HepG2 (cell line): ENCODE results near the gene DPYD. TPM values are rescaled to one million over a fixed set of nuclear protein-coding genes. Genes with fewer than 3 reads are reported as not detected.

ENCODE experiments used
- ATAC-seq: fragments of 200-7000 bp; cut with Tn5 transposase; 3 replicates; pipeline ENCODE4 v1.9.1; 2020; ENCODE audit warnings: mild to moderate bottlenecking, moderate library complexity
- BruUV-seq: library from RNA; stranded (reverse); fragments of 400-500 nt; replicated peaks from 2 replicates; lab custom pipeline; 2021; lab: Mats Ljungman, UMichigan
- CTCF ChIA-PET: fragments of 300-600 bp; formaldehyde crosslinking; extraction: SDS; loops from one replicate; lab custom pipeline; 2021; ENCODE audit warnings: low total read pairs, inconsistent platforms, low intra/inter-chr PET ratio; lab: Yijun Ruan, JAX
- POLR2A ChIA-PET: fragments of 350-600 bp; sonication (Branson Sonifier 250); formaldehyde crosslinking; loops from one replicate; lab custom pipeline; 2020; ENCODE audit warnings: antibody characterized with exemption, inconsistent platforms; lab: Yijun Ruan, JAX
- DNase-seq: peaks from one replicate; pipeline ENCODE4 v3.0.0-alpha.2; 2015; ENCODE audit warnings: low spot score
- FAIRE-seq: peaks from 3 replicates; lab custom pipeline; 2011; peaks lifted over from hg19 to GRCh38; lab: Jason Lieb, UNC
- H2AFZ ChIP-seq: one replicate; pipeline ENCODE4 v1.6.1; 2011; ENCODE audit warnings: low read length, inconsistent platforms
- H3K27ac ChIP-seq: fragments of 300-600 bp; 3 replicates; pipeline ENCODE4 v1.8.0; 2011; ENCODE audit warnings: mixed run types, mild to moderate bottlenecking, mixed read lengths, low read length, inconsistent platforms; ENCODE audit not compliant: insufficient read depth; ENCODE audit errors: extremely low read length
- H3K27me3 ChIP-seq, 2 experiments: fragments of 200-600 bp in 1 of 2; 2 replicates in 1 of 2; 3 replicates in 1 of 2; pipeline versions ENCODE4 v1.6.0 to v1.8.0; 2011; ENCODE audit warnings: low read length in 2 of 2, mild to moderate bottlenecking in 2 of 2, moderate library complexity in 2 of 2, inconsistent platforms in 1 of 2; ENCODE audit not compliant: insufficient read depth in 2 of 2, control insufficient read depth in 1 of 2
- H3K36me3 ChIP-seq, 2 experiments: fragments of 200-600 bp in 1 of 2; replicated peaks in 1 of 2; 2 replicates in 1 of 2; 3 replicates in 1 of 2; pipeline versions ENCODE4 v1.5.1 to v1.8.0; 2011; ENCODE audit warnings: low read length in 2 of 2, inconsistent platforms in 1 of 2; ENCODE audit not compliant: insufficient read depth in 2 of 2, control insufficient read depth in 1 of 2
- H3K4me1 ChIP-seq: 2 replicates; pipeline ENCODE4 v1.5.1; 2012; ENCODE audit warnings: low read length, inconsistent platforms; ENCODE audit not compliant: insufficient read depth
- H3K4me2 ChIP-seq: 2 replicates; pipeline ENCODE4 v1.6.0; 2011; ENCODE audit warnings: low read depth, low read length, inconsistent platforms
- H3K4me3 ChIP-seq, 3 experiments: fragments of 200-600 bp in 1 of 3; sonication (generic), shearing (Covaris generic) in 1 of 3; replicated peaks in 1 of 3; 2 replicates each; pipeline ENCODE4 v1.5.1; 2011 to 2016; ENCODE audit warnings: low read length in 3 of 3, inconsistent platforms in 2 of 3, low read depth in 2 of 3, mild to moderate bottlenecking in 2 of 3, control low read depth in 1 of 3, mixed read lengths in 1 of 3; ENCODE audit not compliant: insufficient read depth in 1 of 3
- H3K79me2 ChIP-seq: one replicate; pipeline ENCODE4 v1.6.1; 2011; ENCODE audit warnings: low read length, inconsistent platforms; ENCODE audit not compliant: insufficient read depth
- H3K9ac ChIP-seq: 2 replicates; pipeline ENCODE4 v1.6.0; 2011; ENCODE audit warnings: mild to moderate bottlenecking, low read depth, low read length, inconsistent platforms; ENCODE audit not compliant: insufficient read depth
- H3K9me3 ChIP-seq: 2 replicates; pipeline ENCODE4 v1.5.1; 2012; ENCODE audit warnings: mild to moderate bottlenecking, low read length
- H4K20me1 ChIP-seq: 2 replicates; pipeline ENCODE4 v1.6.0; 2011; ENCODE audit warnings: inconsistent platforms, mild to moderate bottlenecking, low read length, moderate library complexity; ENCODE audit not compliant: insufficient read depth
- ATF1 ChIP-seq: IDR thresholded peaks from 2 replicates; pipeline ENCODE4 v1.6.1; 2016; ENCODE audit warnings: mild to moderate bottlenecking, control low read depth
- ELF4 ChIP-seq: sonication (generic); formaldehyde crosslinking; IDR thresholded peaks from 2 replicates; pipeline ENCODE4 v1.5.0; 2020; ENCODE audit warnings: missing genetic modification reagents, mild to moderate bottlenecking, moderate library complexity, borderline replicate concordance
- KAT2B ChIP-seq: fragments of 150-350 bp; IDR thresholded peaks from 2 replicates; pipeline ENCODE4 v1.6.1; 2014; ENCODE audit warnings: low read depth, low read length, borderline replicate concordance
- MTERF4 ChIP-seq: sonication (generic); formaldehyde crosslinking; IDR thresholded peaks from 2 replicates; pipeline ENCODE4 v1.8.0; 2023; ENCODE audit warnings: mild to moderate bottlenecking, missing genetic modification reagents
- NBN ChIP-seq: fragments of 450-650 bp; conservative IDR thresholded peaks from 2 replicates; pipeline ENCODE4 v1.6.1; 2017
- NFKBIZ ChIP-seq: IDR thresholded peaks from 2 replicates; pipeline ENCODE4 v1.6.1; 2018; ENCODE audit warnings: missing genetic modification reagents, missing compliant biosample characterization
- PAX8 ChIP-seq: sonication (generic); formaldehyde crosslinking; IDR thresholded peaks from 2 replicates; pipeline ENCODE4 v1.8.0; 2022; ENCODE audit warnings: mild to moderate bottlenecking, missing genetic modification reagents, borderline replicate concordance
- PRDM4 ChIP-seq: sonication (generic); formaldehyde crosslinking; IDR thresholded peaks from 2 replicates; pipeline ENCODE4 v1.9.0; 2021; ENCODE audit warnings: missing genetic modification reagents, borderline replicate concordance
- TARDBP ChIP-seq: sonication (generic); formaldehyde crosslinking; IDR thresholded peaks from 2 replicates; pipeline ENCODE4 v1.8.0; 2022; ENCODE audit warnings: mild to moderate bottlenecking, missing genetic modification reagents
- ZNF543 ChIP-seq: sonication (generic); formaldehyde crosslinking; IDR thresholded peaks from 2 replicates; pipeline ENCODE4 v1.4.0; 2020; ENCODE audit warnings: mild to moderate bottlenecking, missing genetic modification reagents
- ZNF761 ChIP-seq: sonication (generic); formaldehyde crosslinking; conservative IDR thresholded peaks from 2 replicates; pipeline ENCODE4 v1.4.0; 2020; ENCODE audit warnings: mild to moderate bottlenecking, missing genetic modification reagents
- ZNF883 ChIP-seq: sonication (generic); formaldehyde crosslinking; IDR thresholded peaks from 2 replicates; pipeline ENCODE4 v1.5.1; 2020; ENCODE audit warnings: mild to moderate bottlenecking, missing genetic modification reagents; ENCODE audit errors: not compliant biosample characterization
- WGBS: methylation state at CpG from one replicate; pipeline ENCODE4 v1.1.6; 2017; ENCODE audit warnings: low lambda C conversion rate; 5-methylcytosine and 5-hydroxymethylcytosine counted together
- in situ Hi-C: cut with HindIII; loops from 2 replicates; pipeline ENCODE4 v1.10.0; 2017; ENCODE audit warnings: low pct_unique_long_range_greater_than_20kb; ENCODE audit not compliant: extremely low pct_ligation_motif_present
- intact Hi-C: fragments of 100-400 bp; cut with micrococcal nuclease; formaldehyde crosslinking; loops from one replicate; pipeline ENCODE4 v1.10.0; 2022; ENCODE audit not compliant: unreplicated experiment
- polyA plus RNA-seq, 8 experiments: library from polyadenylated mRNA; depleted of rRNA in 3 of 8; stranded (reverse) in 7 of 8; unstranded in 1 of 8; fragments of >200 nt; fragmentation: Illumina TruSeq in 4 of 8; extraction: Trizol in 4 of 8; gene quantifications; 2 replicates each; pipeline versions ENCODE4 v1.2.1 to v1.2.3, GENCODE V29; 2011 to 2016; ENCODE audit warnings: low read depth in 4 of 8, missing spikeins in 1 of 8, mixed read lengths in 1 of 8; ENCODE audit not compliant: insufficient read depth in 1 of 8
- total RNA-seq, 5 experiments: library from RNA; depleted of rRNA; stranded (reverse); fragments of >200 nt; fragmentation: Illumina TruSeq; extraction: Trizol; gene quantifications; 2 replicates each; pipeline ENCODE4 v1.2.3, GENCODE V29; 2016; ENCODE audit warnings: low read depth in 1 of 5
- TF ChIP-seq, protein P1 (sequence below): IDR thresholded peaks from 2 replicates; pipeline ENCODE4 v1.4.0; 2020; ENCODE audit warnings: mild to moderate bottlenecking, missing genetic modification reagents
- TF ChIP-seq, protein P2 (sequence below): sonication (generic); formaldehyde crosslinking; IDR thresholded peaks from 2 replicates; pipeline ENCODE4; 2020; ENCODE audit warnings: missing genetic modification reagents, mild to moderate bottlenecking, borderline replicate concordance

Gene DPYD
- total and polyA plus RNA-seq, 2 of the 13 experiments (the other 11 are each of a cell fraction or from before 2014, with no cell fraction given) = 1.3 to 3.4 TPM

GRCh38 chr1:97728436-97728835 is 192.4 kb downstream of the DPYD start:
- no peak for FAIRE-seq
- Histone ChIP-seq H3K9me3 (no peaks in the 10 kb centered on the region), H3K4me3 (no peak overlapping the region), H3K36me3 (no peaks in the 10 kb centered on the region), H3K4me2 (no peak overlapping the region), H4K20me1 (no peaks in the 10 kb centered on the region), H2AFZ (no peak overlapping the region), H3K9ac (no peak overlapping the region), H3K79me2 (no peaks in the 10 kb centered on the region), H3K4me1 (no peaks in the 10 kb centered on the region), H3K27me3 (no peaks in the 10 kb centered on the region), H3K27ac (no peak overlapping the region)
- DNase-seq = no peak
- intact Hi-C loops (no loop called here), in situ Hi-C loops (no loop called here)
- CTCF ChIA-PET = no interaction called here
- POLR2A ChIA-PET = no interaction called here
- no TSS peak for BruUV-seq
- no peak for ATAC-seq
- 78% methylated on average over 1 of the region's 1 CpG for WGBS
- TF ChIP-seq ZNF543 (CRISPR knock-in tag) = no peak
- no peak for TF ChIP-seq TARDBP (CRISPR knock-in tag)
- TF ChIP-seq ZNF761 (CRISPR knock-in tag) = no peak
- no peak for TF ChIP-seq MTERF4 (CRISPR knock-in tag)
- no peak for TF ChIP-seq NBN
- TF ChIP-seq PRDM4 (CRISPR knock-in tag) = no peak
- no peak for TF ChIP-seq NFKBIZ (CRISPR knock-in tag)
- no peak for TF ChIP-seq ATF1 (CRISPR knock-in tag)
- TF ChIP-seq, protein P1, sequence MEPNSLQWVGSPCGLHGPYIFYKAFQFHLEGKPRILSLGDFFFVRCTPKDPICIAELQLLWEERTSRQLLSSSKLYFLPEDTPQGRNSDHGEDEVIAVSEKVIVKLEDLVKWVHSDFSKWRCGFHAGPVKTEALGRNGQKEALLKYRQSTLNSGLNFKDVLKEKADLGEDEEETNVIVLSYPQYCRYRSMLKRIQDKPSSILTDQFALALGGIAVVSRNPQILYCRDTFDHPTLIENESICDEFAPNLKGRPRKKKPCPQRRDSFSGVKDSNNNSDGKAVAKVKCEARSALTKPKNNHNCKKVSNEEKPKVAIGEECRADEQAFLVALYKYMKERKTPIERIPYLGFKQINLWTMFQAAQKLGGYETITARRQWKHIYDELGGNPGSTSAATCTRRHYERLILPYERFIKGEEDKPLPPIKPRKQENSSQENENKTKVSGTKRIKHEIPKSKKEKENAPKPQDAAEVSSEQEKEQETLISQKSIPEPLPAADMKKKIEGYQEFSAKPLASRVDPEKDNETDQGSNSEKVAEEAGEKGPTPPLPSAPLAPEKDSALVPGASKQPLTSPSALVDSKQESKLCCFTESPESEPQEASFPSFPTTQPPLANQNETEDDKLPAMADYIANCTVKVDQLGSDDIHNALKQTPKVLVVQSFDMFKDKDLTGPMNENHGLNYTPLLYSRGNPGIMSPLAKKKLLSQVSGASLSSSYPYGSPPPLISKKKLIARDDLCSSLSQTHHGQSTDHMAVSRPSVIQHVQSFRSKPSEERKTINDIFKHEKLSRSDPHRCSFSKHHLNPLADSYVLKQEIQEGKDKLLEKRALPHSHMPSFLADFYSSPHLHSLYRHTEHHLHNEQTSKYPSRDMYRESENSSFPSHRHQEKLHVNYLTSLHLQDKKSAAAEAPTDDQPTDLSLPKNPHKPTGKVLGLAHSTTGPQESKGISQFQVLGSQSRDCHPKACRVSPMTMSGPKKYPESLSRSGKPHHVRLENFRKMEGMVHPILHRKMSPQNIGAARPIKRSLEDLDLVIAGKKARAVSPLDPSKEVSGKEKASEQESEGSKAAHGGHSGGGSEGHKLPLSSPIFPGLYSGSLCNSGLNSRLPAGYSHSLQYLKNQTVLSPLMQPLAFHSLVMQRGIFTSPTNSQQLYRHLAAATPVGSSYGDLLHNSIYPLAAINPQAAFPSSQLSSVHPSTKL (CRISPR knock-in tag) = no peak
- TF ChIP-seq, protein P2, sequence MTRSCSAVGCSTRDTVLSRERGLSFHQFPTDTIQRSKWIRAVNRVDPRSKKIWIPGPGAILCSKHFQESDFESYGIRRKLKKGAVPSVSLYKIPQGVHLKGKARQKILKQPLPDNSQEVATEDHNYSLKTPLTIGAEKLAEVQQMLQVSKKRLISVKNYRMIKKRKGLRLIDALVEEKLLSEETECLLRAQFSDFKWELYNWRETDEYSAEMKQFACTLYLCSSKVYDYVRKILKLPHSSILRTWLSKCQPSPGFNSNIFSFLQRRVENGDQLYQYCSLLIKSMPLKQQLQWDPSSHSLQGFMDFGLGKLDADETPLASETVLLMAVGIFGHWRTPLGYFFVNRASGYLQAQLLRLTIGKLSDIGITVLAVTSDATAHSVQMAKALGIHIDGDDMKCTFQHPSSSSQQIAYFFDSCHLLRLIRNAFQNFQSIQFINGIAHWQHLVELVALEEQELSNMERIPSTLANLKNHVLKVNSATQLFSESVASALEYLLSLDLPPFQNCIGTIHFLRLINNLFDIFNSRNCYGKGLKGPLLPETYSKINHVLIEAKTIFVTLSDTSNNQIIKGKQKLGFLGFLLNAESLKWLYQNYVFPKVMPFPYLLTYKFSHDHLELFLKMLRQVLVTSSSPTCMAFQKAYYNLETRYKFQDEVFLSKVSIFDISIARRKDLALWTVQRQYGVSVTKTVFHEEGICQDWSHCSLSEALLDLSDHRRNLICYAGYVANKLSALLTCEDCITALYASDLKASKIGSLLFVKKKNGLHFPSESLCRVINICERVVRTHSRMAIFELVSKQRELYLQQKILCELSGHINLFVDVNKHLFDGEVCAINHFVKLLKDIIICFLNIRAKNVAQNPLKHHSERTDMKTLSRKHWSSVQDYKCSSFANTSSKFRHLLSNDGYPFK (CRISPR knock-in tag) = no peak
- TF ChIP-seq KAT2B = no peak
- no peak for TF ChIP-seq ELF4 (CRISPR knock-in tag)
- TF ChIP-seq ZNF883 (CRISPR knock-in tag) = no peak
- no peak for TF ChIP-seq PAX8 (CRISPR knock-in tag)
